HL-60 (cell line): ENCODE data around the gene IL18BP.
A peak's percentile ranks its signal among the peaks of the same experiment; 100 is the strongest.

ENCODE experiments used
- DNase-seq, 2 experiments: peaks; one replicate each; pipeline ENCODE4 v3.0.0-alpha.2; 2010 to 2020; ENCODE audit warnings: low read depth in 1 of 2, low spot score in 1 of 2
- H3K27ac ChIP-seq: fragments of 250-450 bp; sonication (Bioruptor Pico); replicated peaks from 2 replicates; pipeline ENCODE4 v1.5.1; 2020; ENCODE audit warnings: mild to moderate bottlenecking, moderate library complexity
- H3K27me3 ChIP-seq: fragments of 250-450 bp; sonication (Bioruptor Pico); 2 replicates; pipeline ENCODE4 v1.5.1; 2021; ENCODE audit warnings: mild to moderate bottlenecking, moderate library complexity; ENCODE audit not compliant: insufficient read depth, poor library complexity, severe bottlenecking
- H3K4me3 ChIP-seq: replicated peaks from 2 replicates; pipeline ENCODE4 v1.5.1; 2011; ENCODE audit warnings: mild to moderate bottlenecking, control low read depth, low read length; ENCODE audit not compliant: insufficient read depth
- GABPA ChIP-seq: IDR thresholded peaks from 2 replicates; pipeline ENCODE4 v1.6.1; 2012; ENCODE audit warnings: low read depth
- POLR2AphosphoS5 ChIP-seq: IDR thresholded peaks from 2 replicates; pipeline ENCODE4 v1.6.1; 2012; ENCODE audit warnings: low read depth
- SPI1 ChIP-seq: IDR thresholded peaks from 2 replicates; pipeline ENCODE4 v1.6.1; 2012; ENCODE audit warnings: low read depth, mild to moderate bottlenecking, borderline replicate concordance
- TF ChIP-seq, protein P1 (sequence below): IDR thresholded peaks from one replicate; pipeline ENCODE4 v1.5.1; 2011; ENCODE audit warnings: low read length, control low read depth, inconsistent platforms; ENCODE audit not compliant: insufficient read depth
- TF ChIP-seq, protein P2 (sequence below): IDR thresholded peaks from 2 replicates; pipeline ENCODE4 v1.6.1; 2012; ENCODE audit warnings: low read depth; ENCODE audit not compliant: insufficient replicate concordance

The IL18BP gene

DNA sequence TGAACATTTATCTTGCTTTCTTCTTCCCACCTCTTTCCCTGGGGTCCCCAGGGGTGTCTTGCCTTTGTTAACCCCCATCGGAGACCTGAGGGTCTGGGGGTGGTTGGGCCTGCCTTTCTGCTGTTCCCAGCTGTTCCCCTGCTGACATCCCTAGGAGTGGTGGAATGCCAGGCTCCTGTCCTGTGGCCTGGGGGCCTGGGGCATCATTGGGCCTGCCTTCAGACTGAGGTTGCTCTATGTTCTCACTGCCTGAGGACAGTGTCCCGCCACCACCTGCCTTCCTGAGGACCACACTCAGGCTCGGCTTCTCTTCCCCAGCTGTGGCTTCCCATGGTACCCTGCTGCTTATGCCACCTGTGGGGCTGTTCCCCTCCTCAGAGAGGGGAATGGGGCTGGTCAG lies 1.1 kb upstream of the IL18BP start:
- no peak overlapping the region for H3K27ac ChIP-seq
- H3K4me3 ChIP-seq, result no peak overlapping the region
- no peaks in the 10 kb centered on the region for H3K27me3 ChIP-seq
- no peak for DNase-seq
- TF ChIP-seq, protein P1, sequence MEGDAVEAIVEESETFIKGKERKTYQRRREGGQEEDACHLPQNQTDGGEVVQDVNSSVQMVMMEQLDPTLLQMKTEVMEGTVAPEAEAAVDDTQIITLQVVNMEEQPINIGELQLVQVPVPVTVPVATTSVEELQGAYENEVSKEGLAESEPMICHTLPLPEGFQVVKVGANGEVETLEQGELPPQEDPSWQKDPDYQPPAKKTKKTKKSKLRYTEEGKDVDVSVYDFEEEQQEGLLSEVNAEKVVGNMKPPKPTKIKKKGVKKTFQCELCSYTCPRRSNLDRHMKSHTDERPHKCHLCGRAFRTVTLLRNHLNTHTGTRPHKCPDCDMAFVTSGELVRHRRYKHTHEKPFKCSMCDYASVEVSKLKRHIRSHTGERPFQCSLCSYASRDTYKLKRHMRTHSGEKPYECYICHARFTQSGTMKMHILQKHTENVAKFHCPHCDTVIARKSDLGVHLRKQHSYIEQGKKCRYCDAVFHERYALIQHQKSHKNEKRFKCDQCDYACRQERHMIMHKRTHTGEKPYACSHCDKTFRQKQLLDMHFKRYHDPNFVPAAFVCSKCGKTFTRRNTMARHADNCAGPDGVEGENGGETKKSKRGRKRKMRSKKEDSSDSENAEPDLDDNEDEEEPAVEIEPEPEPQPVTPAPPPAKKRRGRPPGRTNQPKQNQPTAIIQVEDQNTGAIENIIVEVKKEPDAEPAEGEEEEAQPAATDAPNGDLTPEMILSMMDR, result no peak
- TF ChIP-seq GABPA, result no peak
- TF ChIP-seq, protein P2, sequence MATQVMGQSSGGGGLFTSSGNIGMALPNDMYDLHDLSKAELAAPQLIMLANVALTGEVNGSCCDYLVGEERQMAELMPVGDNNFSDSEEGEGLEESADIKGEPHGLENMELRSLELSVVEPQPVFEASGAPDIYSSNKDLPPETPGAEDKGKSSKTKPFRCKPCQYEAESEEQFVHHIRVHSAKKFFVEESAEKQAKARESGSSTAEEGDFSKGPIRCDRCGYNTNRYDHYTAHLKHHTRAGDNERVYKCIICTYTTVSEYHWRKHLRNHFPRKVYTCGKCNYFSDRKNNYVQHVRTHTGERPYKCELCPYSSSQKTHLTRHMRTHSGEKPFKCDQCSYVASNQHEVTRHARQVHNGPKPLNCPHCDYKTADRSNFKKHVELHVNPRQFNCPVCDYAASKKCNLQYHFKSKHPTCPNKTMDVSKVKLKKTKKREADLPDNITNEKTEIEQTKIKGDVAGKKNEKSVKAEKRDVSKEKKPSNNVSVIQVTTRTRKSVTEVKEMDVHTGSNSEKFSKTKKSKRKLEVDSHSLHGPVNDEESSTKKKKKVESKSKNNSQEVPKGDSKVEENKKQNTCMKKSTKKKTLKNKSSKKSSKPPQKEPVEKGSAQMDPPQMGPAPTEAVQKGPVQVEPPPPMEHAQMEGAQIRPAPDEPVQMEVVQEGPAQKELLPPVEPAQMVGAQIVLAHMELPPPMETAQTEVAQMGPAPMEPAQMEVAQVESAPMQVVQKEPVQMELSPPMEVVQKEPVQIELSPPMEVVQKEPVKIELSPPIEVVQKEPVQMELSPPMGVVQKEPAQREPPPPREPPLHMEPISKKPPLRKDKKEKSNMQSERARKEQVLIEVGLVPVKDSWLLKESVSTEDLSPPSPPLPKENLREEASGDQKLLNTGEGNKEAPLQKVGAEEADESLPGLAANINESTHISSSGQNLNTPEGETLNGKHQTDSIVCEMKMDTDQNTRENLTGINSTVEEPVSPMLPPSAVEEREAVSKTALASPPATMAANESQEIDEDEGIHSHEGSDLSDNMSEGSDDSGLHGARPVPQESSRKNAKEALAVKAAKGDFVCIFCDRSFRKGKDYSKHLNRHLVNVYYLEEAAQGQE, result no peak

DNA sequence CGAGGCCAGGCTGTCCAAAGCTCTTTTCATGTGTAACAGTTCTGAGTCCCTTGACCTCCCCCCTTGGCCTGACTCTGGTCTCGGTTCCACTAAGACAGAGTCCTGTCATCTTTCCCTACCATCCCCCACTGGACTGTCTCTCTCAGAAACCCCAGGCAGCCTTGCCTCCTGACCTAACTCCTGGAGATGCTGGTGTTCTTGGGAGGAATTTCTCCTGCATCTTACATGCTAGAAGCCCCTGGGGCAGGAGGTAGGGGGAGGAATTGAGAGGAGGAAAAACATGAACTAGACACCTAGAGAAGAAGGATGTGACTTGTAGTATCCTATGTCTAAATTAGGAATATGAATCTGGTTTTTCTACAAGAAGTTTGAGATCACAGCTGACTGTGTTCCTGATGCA lies 648 bp upstream of the IL18BP start:
- peak overlapping the region; percentile 57; the same call in 1 of the 2 replicates for H3K27ac ChIP-seq
- no peaks in the 10 kb centered on the region for H3K27me3 ChIP-seq
- H3K4me3 ChIP-seq, result no peak overlapping the region
- DNase-seq, result no peak
- TF ChIP-seq POLR2AphosphoS5 (no peak), SPI1 (no peak), GABPA (no peak)
- TF ChIP-seq, protein P1, result no peak
- TF ChIP-seq, protein P2, result no peak

DNA sequence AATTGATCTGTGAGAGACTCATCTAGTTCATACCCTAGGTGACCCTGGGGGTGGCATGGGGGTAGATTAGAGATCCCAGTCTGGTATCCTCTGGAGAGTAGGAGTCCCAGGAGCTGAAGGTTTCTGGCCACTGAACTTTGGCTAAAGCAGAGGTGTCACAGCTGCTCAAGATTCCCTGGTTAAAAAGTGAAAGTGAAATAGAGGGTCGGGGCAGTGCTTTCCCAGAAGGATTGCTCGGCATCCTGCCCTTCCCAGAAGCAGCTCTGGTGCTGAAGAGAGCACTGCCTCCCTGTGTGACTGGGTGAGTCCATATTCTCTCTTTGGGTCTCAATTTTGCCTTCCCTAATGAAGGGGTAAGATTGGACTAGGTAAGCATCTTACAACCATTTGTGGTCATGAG lies 653 bp downstream of the IL18BP start:
- TF ChIP-seq POLR2AphosphoS5 (no peak), SPI1 (no peak), GABPA (no peak)
- TF ChIP-seq, protein P2, result no peak
- TF ChIP-seq, protein P1, result no peak
- H3K4me3 ChIP-seq, result no peak overlapping the region
- peak overlapping the region; percentile 57; the same call in 1 of the 2 replicates for H3K27ac ChIP-seq
- DNase-seq, result no peak
- no peaks in the 10 kb centered on the region for H3K27me3 ChIP-seq
